Measurements from ENCODE around the gene VTN. TPM values are rescaled to one million over a fixed set of nuclear protein-coding genes. Genes with fewer than 3 reads are reported as not detected.

VTN gene
- total and polyA plus RNA-seq, 2 experiments from 2014 or later = 4.3 to 5.6 TPM

- no peak for TF ChIP-seq CTCF (IDR thresholded peaks at IDR 0.05; ENCODE audit: low read depth, low read length)
- peaks cover 32% of the 10 kb centered on the region for H3K36me3 ChIP-seq
- no peak overlapping the region for H3K27ac ChIP-seq
- no peaks in the 10 kb centered on the region for H3K27me3 ChIP-seq
- H3K4me3 ChIP-seq = no peak overlapping the region
- peaks cover 4% of the 10 kb centered on the region for H3K4me1 ChIP-seq (ENCODE audit: low read depth)
- peak in 1 of 2 donors; percentile 61 for DNase-seq (ENCODE audit: low read depth in 1 of 2, low spot score in 1 of 2)
- no peaks in the 10 kb centered on the region for H3K9me3 ChIP-seq (ENCODE audit: low read depth)
Observed at GRCh38 chr17:28338056-28338768, 31.9 kb downstream of the VTN start.

- H3K36me3 ChIP-seq = peaks cover 12% of the 10 kb centered on the region
- no peaks in the 10 kb centered on the region for H3K27me3 ChIP-seq
- peak overlapping the region; percentile 70 for H3K4me3 ChIP-seq
- no peaks in the 10 kb centered on the region for H3K9me3 ChIP-seq (ENCODE audit: low read depth)
- peaks cover 4% of the 10 kb centered on the region for H3K4me1 ChIP-seq (ENCODE audit: low read depth)
- H3K27ac ChIP-seq = peak overlapping the region; percentile 93
- TF ChIP-seq CTCF (IDR thresholded peaks at IDR 0.05; ENCODE audit: low read depth, low read length) = no peak
- peak; percentile 83 to 94 for DNase-seq (ENCODE audit: low read depth in 1 of 2, low spot score in 1 of 2)
Observed at GRCh38 chr17:28335959-28336871, 33.9 kb downstream of the VTN start.

GRCh38 chr17:28335201-28335958 lies 34.7 kb downstream of the VTN start, which contains the start of the genes IFT20 and TNFAIP1:
TSS of gene IFT20 (minus strand) at chr17:28335472. CDS start at chr17:28331985, 3,487 bp downstream.
TSS of gene TNFAIP1 (plus strand) at chr17:28335761. CDS start at chr17:28339522, 3,761 bp downstream.
- Histone ChIP-seq H3K27ac (peak within 1 kb of the TSS; percentile 93), H3K9me3 (ENCODE audit: low read depth) (no peaks in the 10 kb centered on the region), H3K36me3 (peaks cover 4% of the 10 kb centered on the region), H3K27me3 (no peaks in the 10 kb centered on the region), H3K4me1 (ENCODE audit: low read depth) (peaks cover 4% of the 10 kb centered on the region), H3K4me3 (peak within 1 kb of the TSS; percentile 75)
- TF ChIP-seq CTCF (IDR thresholded peaks at IDR 0.05; ENCODE audit: low read depth, low read length) = no peak
- peak; percentile 99 to 100 for DNase-seq (ENCODE audit: low read depth in 1 of 2, low spot score in 1 of 2)

- H3K4me3 ChIP-seq = peak overlapping the region; percentile 75
- TF ChIP-seq CTCF (IDR thresholded peaks at IDR 0.05; ENCODE audit: low read depth, low read length) = no peak
- peak overlapping the region; percentile 73 for H3K27ac ChIP-seq
- H3K27me3 ChIP-seq = no peaks in the 10 kb centered on the region
- peaks cover 4% of the 10 kb centered on the region for H3K4me1 ChIP-seq (ENCODE audit: low read depth)
- no peaks in the 10 kb centered on the region for H3K9me3 ChIP-seq (ENCODE audit: low read depth)
- H3K36me3 ChIP-seq = no peaks in the 10 kb centered on the region
- DNase-seq (ENCODE audit: low read depth in 1 of 2, low spot score in 1 of 2) = no peak
Observed at GRCh38 chr17:28334666-28335200, 35.4 kb downstream of the VTN start.

DNA sequence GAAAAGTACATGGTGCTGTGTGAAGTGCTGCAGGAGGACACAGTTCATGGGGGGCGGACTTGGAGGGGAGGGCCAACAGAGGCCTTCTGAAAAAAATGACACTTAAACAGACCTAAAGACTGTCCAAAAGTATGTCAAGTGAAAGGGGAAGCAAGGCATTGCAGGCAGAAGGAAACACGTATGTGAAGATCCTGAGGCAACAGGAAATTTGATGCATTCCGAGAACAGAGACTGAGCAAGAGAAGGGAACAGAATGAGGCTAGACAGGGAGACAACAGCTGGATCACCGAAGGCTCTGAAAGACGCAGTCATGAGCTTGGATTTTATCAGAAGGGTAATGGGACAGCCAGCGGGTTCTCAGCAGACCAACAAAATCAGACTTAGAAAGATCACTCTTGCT lies 35.9 kb downstream of the VTN start:
- no peak overlapping the region for H3K27ac ChIP-seq
- peak overlapping the region; percentile 75 for H3K4me3 ChIP-seq
- peak in 1 of 2 donors; percentile 47 for DNase-seq (ENCODE audit: low read depth in 1 of 2, low spot score in 1 of 2)
- H3K36me3 ChIP-seq = peaks cover 1% of the 10 kb centered on the region
- H3K27me3 ChIP-seq = no peaks in the 10 kb centered on the region
- no peak for TF ChIP-seq CTCF (IDR thresholded peaks at IDR 0.05; ENCODE audit: low read depth, low read length)
- H3K4me1 ChIP-seq (ENCODE audit: low read depth) = peaks cover 4% of the 10 kb centered on the region
- H3K9me3 ChIP-seq (ENCODE audit: low read depth) = no peaks in the 10 kb centered on the region
